COLO668 (cell line): ENCODE results near the gene ZFP64.
"Not testable (repeated sequence)": the region's sequence is repeated elsewhere in the genome, so short reads cannot be mapped to it uniquely, and the experiment has no call there.

Source experiments
- DNase-seq: peaks from one replicate; lab custom pipeline; 2025; ENCODE audit not compliant: unreplicated experiment; lab: John Stamatoyannopoulos, UW

The ZFP64 gene

GRCh38 chr20:52160621-52161204 is 30.9 kb downstream of the ZFP64 start:
- peak; percentile 69 for DNase-seq

GRCh38 chr20:52160049-52160570 is 31.5 kb downstream of the ZFP64 start:
- no peak for DNase-seq

GRCh38 chr20:52154575-52154974 is 37.0 kb downstream of the ZFP64 start:
- DNase-seq: no peak

GRCh38 chr20:52153896-52154295 is 37.7 kb downstream of the ZFP64 start:
- DNase-seq: no peak

GRCh38 chr20:52152921-52153320 is 38.7 kb downstream of the ZFP64 start:
- DNase-seq: no peak

GRCh38 chr20:52152416-52152815 is 39.2 kb downstream of the ZFP64 start:
- DNase-seq: no peak

GRCh38 chr20:52150440-52151258 is 40.9 kb downstream of the ZFP64 start:
- DNase-seq: peak; percentile 22

- DNase-seq: no peak
Observed at GRCh38 chr20:52145587-52145986, 46.0 kb downstream of the ZFP64 start.

- no peak for DNase-seq
Observed at GRCh38 chr20:52143277-52143676, 48.3 kb downstream of the ZFP64 start.

GRCh38 chr20:52142757-52143156 is 48.8 kb downstream of the ZFP64 start:
- DNase-seq: no peak

GRCh38 chr20:52139986-52140385 is 51.6 kb downstream of the ZFP64 start:
- DNase-seq: no peak

- no peak for DNase-seq
Observed at GRCh38 chr20:52137850-52138249, 53.7 kb downstream of the ZFP64 start.

GRCh38 chr20:52133714-52134113 is 57.9 kb downstream of the ZFP64 start:
- not testable (repeated sequence) for DNase-seq

- DNase-seq: no peak
Observed at GRCh38 chr20:52132337-52132736, 59.2 kb downstream of the ZFP64 start.

GRCh38 chr20:52131048-52131643 is 60.4 kb downstream of the ZFP64 start:
- no peak for DNase-seq

- no peak for DNase-seq
Observed at GRCh38 chr20:52130406-52130805, 61.2 kb downstream of the ZFP64 start.

GRCh38 chr20:52129611-52130010 is 62.0 kb downstream of the ZFP64 start:
- DNase-seq: no peak

GRCh38 chr20:52127309-52127708 is 64.3 kb downstream of the ZFP64 start:
- DNase-seq: no peak

GRCh38 chr20:52124821-52125220 is 66.8 kb downstream of the ZFP64 start:
- DNase-seq: no peak

GRCh38 chr20:52118696-52119095 is 72.9 kb downstream of the ZFP64 start:
- no peak for DNase-seq

- no peak for DNase-seq
Observed at GRCh38 chr20:52118016-52118623, 73.5 kb downstream of the ZFP64 start.

GRCh38 chr20:52110456-52110855 is 81.1 kb downstream of the ZFP64 start:
- DNase-seq: no peak
